CD4-positive, alpha-beta T cell treated with Interleukin-4 for 4 hours (primary cell): Measurements from ENCODE around the gene PRDM5.

Experiments
- DNase-seq: peaks from one replicate; pipeline ENCODE4 v3.0.0-alpha.2; 2020

PRDM5 gene

GRCh38 chr4:120902925-120903324, 19.6 kb downstream of the PRDM5 start:
- no peak for DNase-seq

- DNase-seq: no peak
Measured at GRCh38 chr4:120901731-120902130, 20.8 kb downstream of the PRDM5 start.

- DNase-seq: no peak
Measured at GRCh38 chr4:120897981-120898719, 24.4 kb downstream of the PRDM5 start.

GRCh38 chr4:120895554-120895953, 27.0 kb downstream of the PRDM5 start:
- no peak for DNase-seq

- DNase-seq: no peak
Measured at GRCh38 chr4:120893314-120893713, 29.2 kb downstream of the PRDM5 start.

GRCh38 chr4:120886191-120886590, 36.3 kb downstream of the PRDM5 start:
- DNase-seq: no peak

- no peak for DNase-seq
Measured at GRCh38 chr4:120881846-120882245, 40.7 kb downstream of the PRDM5 start.

GRCh38 chr4:120881351-120881750, 41.2 kb downstream of the PRDM5 start:
- DNase-seq: no peak

- DNase-seq: no peak
Measured at GRCh38 chr4:120877021-120877420, 45.5 kb downstream of the PRDM5 start.

GRCh38 chr4:120874792-120875774, 47.4 kb downstream of the PRDM5 start:
- no peak for DNase-seq

GRCh38 chr4:120873554-120873953, 49.0 kb downstream of the PRDM5 start:
- DNase-seq: no peak

GRCh38 chr4:120871173-120871572, 51.4 kb downstream of the PRDM5 start:
- no peak for DNase-seq

- DNase-seq: no peak
Measured at GRCh38 chr4:120870279-120870673, 52.2 kb downstream of the PRDM5 start.

GRCh38 chr4:120869613-120870278, 52.8 kb downstream of the PRDM5 start:
- no peak for DNase-seq

GRCh38 chr4:120867506-120867905, 55.0 kb downstream of the PRDM5 start:
- DNase-seq: no peak

- DNase-seq: no peak
Measured at GRCh38 chr4:120865985-120866384, 56.5 kb downstream of the PRDM5 start.

- DNase-seq: no peak
Measured at GRCh38 chr4:120864969-120865368, 57.6 kb downstream of the PRDM5 start.

GRCh38 chr4:120862432-120862831, 60.1 kb downstream of the PRDM5 start:
- DNase-seq: no peak

- DNase-seq: no peak
Measured at GRCh38 chr4:120861852-120862251, 60.7 kb downstream of the PRDM5 start.

- no peak for DNase-seq
Measured at GRCh38 chr4:120858776-120859175, 63.8 kb downstream of the PRDM5 start.

- no peak for DNase-seq
Measured at GRCh38 chr4:120857312-120857711, 65.2 kb downstream of the PRDM5 start.

- DNase-seq: no peak
Measured at GRCh38 chr4:120856294-120856693, 66.2 kb downstream of the PRDM5 start.

- DNase-seq: no peak
Measured at GRCh38 chr4:120855307-120856001, 67.1 kb downstream of the PRDM5 start.
